HG02852 (cell line): ENCODE results near the gene COPE.

Experiments
- ATAC-seq: cut with Tn5 transposase; IDR thresholded peaks from one replicate; pipeline ENCODE4 v1.9.1; 2021; ENCODE audit warnings: mild to moderate bottlenecking, moderate library complexity; ENCODE audit not compliant: unreplicated experiment

COPE gene

GRCh38 chr19:18895038-18895823 is 24.0 kb downstream of the COPE start:
- no peak for ATAC-seq

DNA sequence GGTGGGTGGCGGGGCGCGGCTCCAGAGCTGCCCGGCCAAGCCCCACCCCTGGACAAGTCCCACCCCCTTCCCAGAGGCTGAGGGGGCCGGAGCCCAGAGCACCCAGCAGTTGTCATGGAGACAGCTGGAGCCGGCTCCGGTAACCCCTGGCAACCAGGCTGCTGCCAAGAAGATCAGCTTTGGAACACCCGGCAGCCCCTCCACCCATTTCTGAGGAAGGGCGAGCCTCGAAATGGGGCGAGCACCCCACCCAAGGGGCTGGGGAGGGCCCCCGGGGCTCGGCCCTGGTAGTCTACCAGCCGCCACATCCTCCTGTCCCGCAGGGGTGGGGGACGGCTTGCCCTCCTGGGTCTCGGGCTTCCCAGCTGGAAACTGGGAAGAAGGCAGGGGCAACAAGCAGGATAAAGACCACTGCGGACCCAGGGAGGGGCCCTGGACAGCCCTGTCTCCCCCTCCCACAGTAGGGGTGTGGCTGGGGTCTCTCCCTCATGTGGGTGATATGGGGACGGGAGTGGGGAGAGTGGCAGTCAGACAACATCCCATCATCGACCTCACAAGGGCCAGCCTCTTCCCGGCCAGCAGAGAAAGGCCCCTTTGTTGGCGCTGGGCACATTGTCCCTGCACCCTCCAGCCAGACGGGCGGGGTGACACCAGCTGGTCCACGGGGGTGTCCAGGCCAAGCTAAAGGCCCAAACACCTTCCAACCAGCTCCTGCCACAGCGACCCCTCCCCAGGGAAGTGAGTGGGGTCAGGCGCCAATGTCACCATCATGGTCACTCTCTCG is 24.7 kb downstream of the COPE start:
- ATAC-seq, result no peak

DNA sequence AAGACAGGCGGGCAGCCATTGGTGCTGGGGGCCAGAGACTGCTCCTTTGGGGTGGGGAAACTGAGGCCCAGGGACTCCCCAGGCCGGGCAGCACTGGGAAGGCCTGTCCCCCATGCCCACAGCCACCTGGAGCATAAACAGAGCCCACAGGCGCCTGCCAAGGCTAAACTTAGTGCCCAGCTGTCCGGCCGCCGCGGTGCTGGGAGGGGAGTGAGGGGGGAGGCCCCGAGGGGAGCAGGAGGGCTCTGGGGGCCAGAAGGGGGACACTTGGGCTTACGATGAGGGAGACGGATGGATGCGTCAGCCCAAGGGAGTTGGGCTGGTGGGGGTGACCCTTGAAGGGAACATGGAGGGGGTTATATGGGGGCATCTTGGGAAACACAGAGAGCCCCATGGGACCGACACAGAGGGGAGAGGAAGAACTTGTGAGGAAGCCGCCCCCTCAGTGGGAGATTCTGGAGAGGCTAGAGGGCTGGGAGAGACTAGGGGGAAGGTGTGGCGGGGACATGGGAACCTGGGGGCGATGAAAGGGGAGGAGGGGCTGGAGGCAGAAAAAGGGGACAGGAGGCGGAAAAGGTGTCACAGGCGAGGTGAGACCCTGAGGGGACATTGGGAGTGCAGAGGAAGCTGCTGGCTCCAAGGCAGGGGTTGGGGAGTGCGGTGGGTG is 25.5 kb downstream of the COPE start:
- no peak for ATAC-seq

- ATAC-seq, result no peak
Observed at GRCh38 chr19:18889949-18890745, 29.0 kb downstream of the COPE start.

DNA sequence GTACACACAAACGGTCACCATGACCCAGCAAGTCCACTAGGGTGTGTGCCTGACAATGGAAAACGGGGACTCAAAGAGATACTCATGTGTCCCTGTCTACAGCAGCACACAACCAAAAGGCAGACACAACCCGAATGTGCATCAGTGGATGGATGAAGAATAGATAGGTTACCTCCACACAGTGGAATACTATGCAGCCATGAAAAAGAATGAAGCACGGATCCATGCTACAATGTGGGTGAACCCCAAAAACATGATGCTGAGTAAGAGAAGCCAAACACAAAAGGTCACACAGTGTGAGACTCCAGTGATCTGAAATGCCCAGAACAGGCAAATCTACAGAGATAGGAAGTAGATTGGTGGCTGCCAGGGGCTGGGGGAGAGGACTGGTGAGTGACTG is 32.2 kb downstream of the COPE start:
- ATAC-seq, result no peak

GRCh38 chr19:18883526-18884304 is 35.5 kb downstream of the COPE start:
- ATAC-seq, result no peak

GRCh38 chr19:18881491-18881890 is 37.7 kb downstream of the COPE start:
- no peak for ATAC-seq

- no peak for ATAC-seq
Observed at GRCh38 chr19:18879579-18880373, 39.4 kb downstream of the COPE start.

GRCh38 chr19:18878858-18879578 is 40.2 kb downstream of the COPE start:
- no peak for ATAC-seq

GRCh38 chr19:18878058-18878797 is 41.0 kb downstream of the COPE start:
- no peak for ATAC-seq

- ATAC-seq, result no peak
Observed at GRCh38 chr19:18876865-18877264, 42.3 kb downstream of the COPE start.

DNA sequence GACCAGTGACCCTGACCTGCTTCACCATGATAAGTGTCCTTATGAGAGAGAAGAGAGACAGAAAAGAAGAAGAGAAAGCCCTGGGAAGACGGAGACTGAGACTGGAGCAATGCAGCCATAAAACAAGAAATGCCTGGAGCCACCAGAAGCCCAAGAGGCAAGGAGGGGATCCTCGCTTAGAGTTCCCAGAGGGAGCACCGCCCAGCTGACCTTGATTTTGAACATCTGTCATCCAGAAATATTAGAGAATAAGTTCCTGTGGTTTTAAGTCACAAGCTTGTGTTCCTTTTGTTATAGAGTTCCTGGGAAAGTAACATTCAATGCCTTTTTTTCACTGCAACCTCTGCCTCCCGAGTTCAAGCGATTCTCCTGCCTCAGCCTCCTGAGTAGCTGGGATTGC is 43.5 kb downstream of the COPE start:
- ATAC-seq, result no peak

DNA sequence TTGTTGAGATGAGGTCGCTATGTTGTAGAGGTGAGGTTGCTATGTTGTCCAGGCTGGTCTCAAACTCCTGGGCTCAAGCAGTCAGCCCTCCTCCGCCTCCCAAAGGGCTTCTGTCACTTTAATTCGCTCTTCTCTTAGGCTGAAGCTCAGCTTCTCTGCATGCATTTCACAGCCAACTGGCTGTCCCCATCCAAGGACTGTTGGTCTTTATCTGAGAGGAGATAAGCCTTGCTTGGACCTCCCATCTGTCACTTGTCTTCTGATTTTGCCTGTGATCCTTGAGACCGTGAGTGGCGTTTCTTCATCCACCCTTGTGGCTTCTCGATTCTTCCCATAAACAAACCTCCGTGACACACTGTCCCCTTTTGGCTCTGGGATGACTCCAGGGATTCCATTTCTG is 47.6 kb downstream of the COPE start:
- ATAC-seq, result no peak

DNA sequence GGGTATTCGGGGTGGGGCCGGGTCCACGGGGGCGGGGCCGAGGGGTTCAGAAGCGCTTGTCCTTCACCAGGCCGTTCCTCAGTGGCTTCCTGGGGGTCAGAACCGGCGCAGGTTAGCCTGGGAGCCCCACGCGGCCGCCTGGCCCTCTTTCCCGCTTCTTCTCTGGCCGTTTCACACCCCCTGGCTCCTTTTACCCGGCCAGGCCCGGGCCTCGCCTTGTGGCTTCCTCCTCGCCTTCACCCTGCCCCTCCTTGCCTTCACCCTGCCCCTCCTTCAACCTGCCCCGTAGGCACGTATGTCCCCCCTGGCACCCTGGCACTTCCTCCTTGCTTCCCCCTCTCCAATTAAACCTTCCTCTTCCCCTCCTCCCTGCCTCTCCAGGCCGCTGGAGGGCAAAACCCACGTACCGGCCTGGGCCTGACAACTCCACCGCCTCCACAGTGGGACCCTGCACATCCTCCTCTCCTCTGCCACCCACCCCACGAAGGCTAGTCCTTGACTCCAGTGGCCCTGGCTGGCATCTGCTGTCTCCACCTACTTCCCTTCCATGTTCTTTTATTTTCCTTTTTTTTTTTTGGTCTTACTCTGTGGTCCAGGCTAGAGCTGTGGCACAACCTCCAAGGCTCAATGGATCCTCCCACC is 48.5 kb downstream of the COPE start:
- no peak for ATAC-seq

- ATAC-seq, result no peak
Observed at GRCh38 chr19:18869781-18870530, 49.2 kb downstream of the COPE start.

DNA sequence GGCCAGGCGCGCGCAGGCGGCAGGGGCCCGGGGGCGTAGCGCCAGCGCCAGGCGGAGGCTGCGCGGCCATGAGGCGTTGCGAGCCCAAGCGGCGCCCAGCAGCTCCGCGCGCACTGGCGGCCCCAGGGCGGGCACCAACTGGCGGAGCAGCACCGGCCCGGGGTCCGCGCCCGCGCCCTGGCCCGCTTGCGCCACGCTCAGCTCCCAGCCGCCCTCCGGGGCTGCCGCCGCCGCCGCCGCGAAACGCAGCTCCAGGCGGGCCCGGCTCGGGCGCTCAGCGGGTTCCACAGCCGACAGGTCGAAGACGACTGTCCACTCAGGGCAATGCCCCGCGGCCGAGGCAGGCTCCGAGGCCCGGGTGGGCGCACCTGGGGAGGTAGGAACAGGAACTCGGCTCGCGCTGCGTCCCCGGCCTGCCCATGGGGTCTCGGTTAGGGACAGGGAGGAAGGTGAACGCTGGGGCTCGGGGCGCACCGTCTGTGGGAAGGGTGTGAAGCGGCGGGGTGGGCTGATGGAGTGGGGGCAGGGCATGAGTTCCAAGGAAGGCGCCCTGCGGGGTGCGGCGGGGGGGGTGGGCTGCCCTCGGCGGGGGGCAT is 50.1 kb downstream of the COPE start:
- ATAC-seq, result no peak
